Gastrocnemius medialis (tissue), 4 donors: ENCODE results near the gene UGT1A1. TPM values are rescaled to one million over a fixed set of nuclear protein-coding genes. Genes with fewer than 3 reads are reported as not detected.

Experiments used
- ATAC-seq, 2 donors: fragments of 150-250 bp; one replicate each; pipeline ENCODE4 v1.9.1; 2016
- DNase-seq, 2 donors: peaks; one replicate each; pipeline ENCODE4 v3.0.0-alpha.2; 2019
- H3K27ac ChIP-seq, 4 donors: fragments of 200-600 bp; sonication (generic); 1 replicate in 1 of 4; 2 replicates in 3 of 4; pipeline ENCODE4 v1.5.1; 2016 to 2018; ENCODE audit warnings: mild to moderate bottlenecking in 2 of 4, moderate library complexity in 1 of 4
- H3K27me3 ChIP-seq, 3 donors: fragments of 200-600 bp; sonication (generic) in 2 of 3; 1 replicate in 1 of 3; 2 replicates in 2 of 3; pipeline versions ENCODE4 v1.5.1 to v1.6.0; 2016 to 2019; ENCODE audit warnings: mild to moderate bottlenecking in 1 of 3, moderate library complexity in 1 of 3
- H3K36me3 ChIP-seq, 2 donors: fragments of 200-600 bp; sonication (generic) in 1 of 2; one replicate each; pipeline ENCODE4 v1.5.1; 2017 to 2018
- H3K4me1 ChIP-seq, 2 donors: fragments of 200-600 bp; sonication (generic) in 1 of 2; one replicate each; pipeline ENCODE4 v1.5.1; 2016 to 2017; ENCODE audit warnings: mild to moderate bottlenecking in 2 of 2
- H3K4me3 ChIP-seq, 4 donors: fragments of 200-600 bp; sonication (generic) in 3 of 4; 1 replicate in 1 of 4; 2 replicates in 3 of 4; pipeline ENCODE4 v1.5.1; 2016 to 2019; ENCODE audit warnings: mild to moderate bottlenecking in 2 of 4
- H3K9me3 ChIP-seq, 3 donors: fragments of 200-600 bp; sonication (generic) in 2 of 3; 1 replicate in 1 of 3; 2 replicates in 2 of 3; pipeline ENCODE4 v1.5.1; 2016 to 2019
- POLR2A ChIP-seq, 2 donors: fragments of 450-650 bp; IDR thresholded peaks; one replicate each; pipeline ENCODE4 v1.6.1; 2017; ENCODE audit warnings: antibody characterized with exemption in 2 of 2, mild to moderate bottlenecking in 2 of 2, moderate library complexity in 2 of 2
- in situ Hi-C, 4 donors: fragments of 200-750 bp; cut with MboI; loops; one replicate each; pipeline versions ENCODE4 v1.15.0 to v1.8.0; 2017; ENCODE audit warnings: low sequenced_read_pairs in 4 of 4
- intact Hi-C: fragments of 100-400 bp; cut with DNase I; formaldehyde crosslinking; loops from one replicate; pipeline ENCODE4 v1.15.1; 2023; ENCODE audit warnings: low total_unique reads
- total RNA-seq, 4 donors: library from RNA; depleted of rRNA; stranded (reverse); fragments of >200 nt; gene quantifications; one replicate each; pipeline versions ENCODE4 v1.1.0 to v1.2.3, GENCODE V29; 2016
- TF ChIP-seq, protein P1 (sequence below), 5 experiments: fragments of 450-650 bp in 3 of 5; fragments of 200-600 bp in 2 of 5; sonication (generic) in 2 of 5; IDR thresholded peaks in 4 of 5; conservative IDR thresholded peaks in 1 of 5; 1 replicate in 4 of 5; 2 replicates in 1 of 5; pipeline ENCODE4 v1.5.1; 2016 to 2019; ENCODE audit warnings: antibody characterized with exemption in 5 of 5, mild to moderate bottlenecking in 3 of 5, moderate library complexity in 3 of 5

UGT1A1 gene
- total RNA-seq, 4 donors from 2014 or later: 0.20 TPM; not detected in 3

GRCh38 chr2:233813236-233814055 is 53.4 kb downstream of the UGT1A1 start:
- intact Hi-C loops (no loop called here), in situ Hi-C loops (no loop called here)
- Histone ChIP-seq H3K27ac (no peak overlapping the region), H3K9me3 (no peaks in the 10 kb centered on the region), H3K4me3 (no peak overlapping the region), H3K4me1 (no peaks in the 10 kb centered on the region), H3K36me3 (no peaks in the 10 kb centered on the region), H3K27me3 (no peaks in the 10 kb centered on the region)
- DNase-seq: no peak
- no peak for ATAC-seq
- TF ChIP-seq, protein P1, sequence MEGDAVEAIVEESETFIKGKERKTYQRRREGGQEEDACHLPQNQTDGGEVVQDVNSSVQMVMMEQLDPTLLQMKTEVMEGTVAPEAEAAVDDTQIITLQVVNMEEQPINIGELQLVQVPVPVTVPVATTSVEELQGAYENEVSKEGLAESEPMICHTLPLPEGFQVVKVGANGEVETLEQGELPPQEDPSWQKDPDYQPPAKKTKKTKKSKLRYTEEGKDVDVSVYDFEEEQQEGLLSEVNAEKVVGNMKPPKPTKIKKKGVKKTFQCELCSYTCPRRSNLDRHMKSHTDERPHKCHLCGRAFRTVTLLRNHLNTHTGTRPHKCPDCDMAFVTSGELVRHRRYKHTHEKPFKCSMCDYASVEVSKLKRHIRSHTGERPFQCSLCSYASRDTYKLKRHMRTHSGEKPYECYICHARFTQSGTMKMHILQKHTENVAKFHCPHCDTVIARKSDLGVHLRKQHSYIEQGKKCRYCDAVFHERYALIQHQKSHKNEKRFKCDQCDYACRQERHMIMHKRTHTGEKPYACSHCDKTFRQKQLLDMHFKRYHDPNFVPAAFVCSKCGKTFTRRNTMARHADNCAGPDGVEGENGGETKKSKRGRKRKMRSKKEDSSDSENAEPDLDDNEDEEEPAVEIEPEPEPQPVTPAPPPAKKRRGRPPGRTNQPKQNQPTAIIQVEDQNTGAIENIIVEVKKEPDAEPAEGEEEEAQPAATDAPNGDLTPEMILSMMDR (IDR thresholded peaks at IDR 0.05 in 4 of 5, conservative IDR thresholded peaks at IDR 0.05 in 1 of 5): no peak
- no peak for TF ChIP-seq POLR2A (IDR thresholded peaks at IDR 0.05)

DNA sequence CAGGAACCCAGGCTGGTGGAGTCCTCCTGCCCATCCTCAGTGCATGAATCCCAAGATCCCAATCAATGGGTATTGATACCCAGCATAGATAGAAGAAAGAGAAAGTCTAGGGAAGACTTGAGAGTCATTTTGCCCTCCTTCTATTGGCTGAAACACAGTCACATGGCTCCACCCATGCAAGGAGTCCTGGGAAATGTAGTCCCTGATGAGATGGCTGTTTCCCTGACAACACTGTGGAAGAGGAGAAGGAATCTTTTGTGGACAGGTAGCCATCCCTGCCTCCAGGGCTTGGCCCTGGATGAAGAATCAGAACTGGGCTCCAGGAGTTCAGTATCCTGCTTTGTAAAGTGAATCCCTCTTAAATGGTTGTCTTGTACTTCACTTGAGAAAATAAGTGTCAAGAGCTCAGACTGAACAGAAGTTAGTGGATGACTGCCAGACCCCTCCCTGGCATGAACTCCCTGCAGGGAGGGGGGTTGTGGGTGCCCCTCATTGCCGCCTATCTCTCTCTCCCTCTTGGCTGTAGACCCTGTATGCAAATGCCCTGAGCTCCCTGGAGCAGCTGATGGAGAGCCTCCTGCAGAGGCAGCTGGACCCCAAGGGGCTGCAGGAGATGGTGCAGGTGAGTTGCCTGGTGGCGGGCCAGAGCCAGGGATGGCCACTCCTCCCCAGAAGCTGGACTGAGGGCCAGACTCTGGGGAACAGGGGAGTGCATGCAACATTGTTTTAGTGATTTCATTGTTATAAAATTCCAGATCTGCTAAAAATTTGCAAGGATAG is 54.2 kb downstream of the UGT1A1 start:
- intact Hi-C loops (no loop called here), in situ Hi-C loops (no loop called here)
- no peaks in the 10 kb centered on the region for H3K4me1 ChIP-seq
- H3K27me3 ChIP-seq: no peaks in the 10 kb centered on the region
- TF ChIP-seq, protein P1 (IDR thresholded peaks at IDR 0.05 in 4 of 5, conservative IDR thresholded peaks at IDR 0.05 in 1 of 5): no peak
- TF ChIP-seq POLR2A (IDR thresholded peaks at IDR 0.05): no peak
- no peak overlapping the region for H3K4me3 ChIP-seq
- DNase-seq (no peak), ATAC-seq (no peak)
- H3K27ac ChIP-seq: no peak overlapping the region
- H3K9me3 ChIP-seq: no peaks in the 10 kb centered on the region
- H3K36me3 ChIP-seq: no peaks in the 10 kb centered on the region

GRCh38 chr2:233815861-233816260 is 55.8 kb downstream of the UGT1A1 start:
- TF ChIP-seq POLR2A (IDR thresholded peaks at IDR 0.05): no peak
- TF ChIP-seq, protein P1 (IDR thresholded peaks at IDR 0.05 in 4 of 5, conservative IDR thresholded peaks at IDR 0.05 in 1 of 5): no peak
- Histone ChIP-seq H3K4me3 (no peak overlapping the region), H3K36me3 (no peaks in the 10 kb centered on the region), H3K27ac (no peak overlapping the region), H3K9me3 (no peaks in the 10 kb centered on the region), H3K4me1 (no peaks in the 10 kb centered on the region), H3K27me3 (no peaks in the 10 kb centered on the region)
- in situ Hi-C loops: no loop called here
- intact Hi-C loops: no loop called here
- ATAC-seq: no peak
- no peak for DNase-seq

- Histone ChIP-seq H3K36me3 (no peaks in the 10 kb centered on the region), H3K4me3 (no peak overlapping the region), H3K27me3 (no peaks in the 10 kb centered on the region), H3K4me1 (no peaks in the 10 kb centered on the region), H3K9me3 (no peaks in the 10 kb centered on the region), H3K27ac (no peak overlapping the region)
- TF ChIP-seq POLR2A (IDR thresholded peaks at IDR 0.05): no peak
- TF ChIP-seq, protein P1 (IDR thresholded peaks at IDR 0.05 in 4 of 5, conservative IDR thresholded peaks at IDR 0.05 in 1 of 5): no peak
- intact Hi-C loops (no loop called here), in situ Hi-C loops (no loop called here)
- DNase-seq (no peak), ATAC-seq (no peak)
These were observed 56.3 kb downstream of the UGT1A1 start for GRCh38 chr2:233816334-233816733.
